GM13976 (cell line): Measurements from ENCODE around the gene OSBP2.

Experiments
- DNase-seq: peaks from one replicate; pipeline ENCODE4 v3.0.0; 2012; ENCODE audit warnings: low spot score
- CTCF ChIP-seq: IDR thresholded peaks from 2 replicates; pipeline ENCODE4 v1.5.1; 2012; ENCODE audit warnings: borderline replicate concordance, mild to moderate bottlenecking; ENCODE audit not compliant: insufficient read depth; ENCODE audit errors: extremely low read depth, missing control alignments, control extremely low read depth
- in situ Hi-C: fragments of 300-500 bp; cut with MboI; formaldehyde crosslinking; loops from one replicate; pipeline ENCODE4 v1.12.0; 2022; ENCODE audit warnings: low sequenced_read_pairs, mixed read lengths, inconsistent platforms; ENCODE audit not compliant: unreplicated experiment

OSBP2 gene

GRCh38 chr22:30752771-30753170 is 58.1 kb downstream of the OSBP2 start:
- no peak for DNase-seq
- in situ Hi-C loops: loop anchor here (10.0 kb wide), 1 partner anchor 152 kb away; no protein-coding TSS in a partner anchor
- TF ChIP-seq CTCF: no peak

GRCh38 chr22:30753701-30754100 is 59.0 kb downstream of the OSBP2 start:
- DNase-seq: no peak
- in situ Hi-C loops: loop anchor here (10.0 kb wide), 1 partner anchor 151 kb away; no protein-coding TSS in a partner anchor
- TF ChIP-seq CTCF: no peak

- in situ Hi-C loops: loop anchor here (10.0 kb wide), 1 partner anchor 150 kb away; no protein-coding TSS in a partner anchor
- TF ChIP-seq CTCF: no peak
- no peak for DNase-seq
Measured at GRCh38 chr22:30754521-30754920, 59.8 kb downstream of the OSBP2 start.

GRCh38 chr22:30754971-30755758 is 60.5 kb downstream of the OSBP2 start:
- in situ Hi-C loops: loop anchor here (5.0 to 10.0 kb wide), 2 partner anchors 128 to 150 kb away; no protein-coding TSS in a partner anchor
- DNase-seq: peak; percentile 83
- peak; percentile 63 for TF ChIP-seq CTCF

- in situ Hi-C loops: loop anchor here (5.0 to 10.0 kb wide), 2 partner anchors 128 to 149 kb away; no protein-coding TSS in a partner anchor
- DNase-seq: no peak
- no peak for TF ChIP-seq CTCF
Measured at GRCh38 chr22:30755759-30756124, 61.1 kb downstream of the OSBP2 start.

GRCh38 chr22:30763815-30764673 is 69.4 kb downstream of the OSBP2 start:
- in situ Hi-C loops: loop anchor here (10.0 kb wide), 1 partner anchor 161 kb away; no protein-coding TSS in a partner anchor
- TF ChIP-seq CTCF: peak; percentile 26
- DNase-seq: peak; percentile 79
